ENCODE measurements around the gene RGS4.

Gene RGS4

DNA sequence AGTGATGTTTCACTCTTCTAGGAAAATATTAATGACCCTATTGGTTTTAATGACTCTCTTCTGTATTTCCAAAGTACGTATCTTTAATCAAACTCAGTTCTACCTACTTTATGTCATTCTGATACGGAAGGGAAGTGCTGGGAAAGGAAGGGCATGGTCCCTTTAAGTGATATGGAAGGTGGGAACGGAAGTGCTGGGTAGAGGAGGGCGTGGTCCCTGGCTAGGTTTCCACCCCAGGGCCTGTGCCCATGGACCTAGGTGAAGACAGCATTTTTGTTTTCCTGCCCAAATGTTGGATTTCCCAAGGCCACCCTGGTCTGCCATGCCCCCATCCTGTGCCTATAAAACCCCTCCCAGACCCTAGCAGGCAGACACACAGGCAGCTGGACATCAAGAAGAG, 24.0 kb downstream of the RGS4 start:
- intact Hi-C loops (cut with DNase I): no loop called here
- no peak for DNase-seq

GRCh38 chr1:163093579-163093978, 24.4 kb downstream of the RGS4 start:
- no peak for DNase-seq
- intact Hi-C loops (cut with DNase I): no loop called here

DNA sequence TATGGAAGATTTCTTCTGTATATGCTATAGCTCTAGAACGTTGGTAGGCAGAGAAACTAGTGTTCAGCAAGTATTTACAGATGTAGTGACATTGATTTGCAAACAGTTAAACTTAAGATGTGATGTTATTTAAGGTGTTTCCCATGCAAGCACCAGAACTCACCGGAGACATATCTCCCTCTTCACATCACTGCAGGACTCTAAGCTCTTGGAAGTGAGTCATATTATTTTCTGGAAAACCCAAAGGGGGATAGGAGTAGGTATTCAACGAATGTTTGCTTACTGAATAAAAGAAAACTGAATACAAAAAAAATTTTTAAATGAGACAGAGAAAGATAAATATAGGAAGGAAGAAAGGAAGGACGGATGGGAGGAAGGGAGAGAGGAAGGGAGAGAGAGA, 25.0 kb downstream of the RGS4 start:
- no peak for DNase-seq
- intact Hi-C loops (cut with DNase I): no loop called here

DNA sequence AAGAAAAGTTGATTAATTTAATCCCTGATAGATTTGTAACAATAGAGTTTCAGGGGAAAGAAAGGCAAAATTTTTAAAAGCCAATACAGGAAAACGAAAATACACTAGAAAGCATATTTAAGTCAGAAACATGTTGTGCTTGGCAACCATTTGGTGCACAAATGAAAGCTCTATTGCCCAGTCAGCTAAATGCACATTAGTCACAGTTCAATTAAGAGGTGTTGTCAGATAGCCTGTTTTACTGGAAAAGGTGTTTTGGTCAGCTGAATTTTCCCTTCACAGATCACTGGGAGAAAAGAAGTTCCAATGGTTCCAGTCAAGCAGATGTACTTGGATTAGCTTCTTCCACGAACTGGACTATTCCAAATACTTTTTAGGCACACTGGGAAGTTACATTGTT, 25.4 kb downstream of the RGS4 start:
- intact Hi-C loops (cut with DNase I): no loop called here
- no peak for DNase-seq

- intact Hi-C loops (cut with DNase I): no loop called here
- DNase-seq: no peak
These were observed 26.1 kb downstream of the RGS4 start for GRCh38 chr1:163095213-163095612.

GRCh38 chr1:163102590-163102989, 33.4 kb downstream of the RGS4 start:
- intact Hi-C loops (cut with DNase I): no loop called here

GRCh38 chr1:163104385-163105099, 35.4 kb downstream of the RGS4 start:
- intact Hi-C loops (cut with DNase I): no loop called here

More at GRCh38 chr1:163102590-163102989, 33.4 kb downstream of the RGS4 start:
- DNase-seq: no peak

GRCh38 chr1:163106364-163106987, 37.3 kb downstream of the RGS4 start:
- intact Hi-C loops (cut with DNase I): no loop called here
- DNase-seq: no peak

More at GRCh38 chr1:163104385-163105099, 35.4 kb downstream of the RGS4 start:
- no peak for DNase-seq

DNA sequence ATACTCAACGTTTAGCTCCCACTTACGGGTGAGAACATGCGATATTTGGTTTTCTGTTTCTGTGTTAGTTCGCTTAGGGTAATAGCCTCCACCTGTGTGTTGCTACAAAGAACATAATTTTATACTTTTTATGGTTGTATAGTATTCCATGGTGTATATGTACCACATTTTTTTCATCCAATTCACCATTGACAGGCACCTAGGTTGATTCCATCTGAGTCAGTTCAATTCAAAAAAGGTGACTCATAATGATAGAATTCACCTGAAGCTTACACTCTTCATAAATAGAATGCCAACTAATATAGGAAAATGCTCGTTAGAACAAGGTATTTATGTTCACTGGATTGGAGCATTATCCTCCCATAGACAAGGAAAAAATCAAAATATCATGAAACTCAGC, 38.5 kb downstream of the RGS4 start:
- no peak for DNase-seq

GRCh38 chr1:163115887-163116286, 46.7 kb downstream of the RGS4 start:
- no peak for DNase-seq
- intact Hi-C loops (cut with DNase I): no loop called here

More for the DNA sequence above, 38.5 kb downstream of the RGS4 start:
- intact Hi-C loops (cut with DNase I): no loop called here

DNA sequence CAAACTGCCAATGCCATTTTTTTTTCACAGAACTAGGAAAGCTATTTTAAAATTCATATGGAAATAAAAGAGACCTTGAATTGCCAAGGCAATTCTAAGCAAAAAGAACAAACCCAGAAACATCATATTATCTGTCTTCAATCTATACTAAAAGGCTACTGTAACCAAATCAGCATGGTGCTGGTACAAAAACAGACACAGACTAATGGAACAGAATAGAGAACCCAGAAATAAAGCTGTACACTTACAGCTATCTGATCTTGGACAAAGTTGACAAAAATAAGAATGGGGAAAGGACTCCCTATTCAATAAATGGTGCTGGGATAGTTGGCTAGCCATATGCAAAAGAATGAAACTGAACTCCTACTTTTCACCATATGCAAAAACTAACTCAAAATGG, 50.5 kb downstream of the RGS4 start:
- intact Hi-C loops (cut with DNase I): no loop called here
- DNase-seq: no peak

- intact Hi-C loops (cut with DNase I): no loop called here
- no peak for DNase-seq
These were observed 51.2 kb downstream of the RGS4 start for GRCh38 chr1:163120372-163120771.

DNA sequence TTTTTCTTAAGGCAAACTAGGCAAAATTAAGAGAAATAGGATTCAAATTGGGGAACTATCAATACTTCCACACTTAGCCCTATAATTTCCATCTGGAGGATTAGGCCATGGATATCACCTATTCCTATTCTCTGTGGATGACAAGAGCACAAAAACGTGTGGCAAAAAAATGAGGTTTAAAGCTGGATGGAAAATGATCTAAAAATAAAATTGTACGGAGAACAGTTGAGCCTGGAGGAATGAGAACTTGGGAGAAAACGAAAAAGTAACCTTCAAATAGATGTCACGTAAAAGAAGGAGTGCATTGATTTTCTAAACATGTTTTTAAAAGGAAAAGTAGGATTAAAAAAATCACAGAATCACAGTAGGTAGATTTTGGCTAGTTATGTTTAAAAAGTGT, 55.7 kb downstream of the RGS4 start:
- intact Hi-C loops (cut with DNase I): no loop called here
- no peak for DNase-seq
